Activated CD4-positive, alpha-beta T cell treated with anti-CD3 and anti-CD28 coated beads, Interleukin-2, amount 50 U/mL, for 48 hours (primary cell): ENCODE results near the gene BCL2L11.

Source experiments
- DNase-seq, 2 experiments: peaks; one replicate each; pipeline ENCODE4 v3.0.0-alpha.2; 2020

Gene BCL2L11

DNA sequence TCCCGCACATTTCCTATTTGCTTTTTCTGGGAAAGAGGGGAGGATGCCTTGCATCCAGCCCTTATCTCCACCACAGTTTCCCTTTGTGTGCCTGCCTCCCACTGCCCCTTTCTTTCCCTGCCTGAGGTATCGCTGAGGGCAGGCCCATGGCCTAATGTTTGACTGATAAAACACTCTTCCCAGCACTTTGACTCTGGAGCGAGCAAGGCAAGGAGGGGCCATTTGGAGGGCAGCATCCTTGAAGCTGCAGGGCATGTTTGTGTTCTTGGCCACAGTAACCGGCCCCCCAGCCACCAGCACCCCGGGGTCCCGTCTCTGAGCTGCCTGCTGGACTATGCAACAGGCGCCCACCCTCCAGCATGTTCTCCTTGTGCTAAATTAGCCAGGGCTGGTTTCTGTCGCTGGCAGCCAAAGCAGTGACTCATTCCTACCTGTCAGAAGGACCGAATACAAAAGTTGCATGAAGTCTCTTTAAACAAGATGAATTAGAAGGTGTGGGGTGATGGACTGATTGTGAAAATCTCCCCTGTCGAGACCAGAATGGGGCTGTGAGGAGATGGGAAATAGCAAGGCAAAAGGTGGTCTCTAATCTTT, 50.7 kb downstream of the BCL2L11 start:
- DNase-seq, result no peak

DNA sequence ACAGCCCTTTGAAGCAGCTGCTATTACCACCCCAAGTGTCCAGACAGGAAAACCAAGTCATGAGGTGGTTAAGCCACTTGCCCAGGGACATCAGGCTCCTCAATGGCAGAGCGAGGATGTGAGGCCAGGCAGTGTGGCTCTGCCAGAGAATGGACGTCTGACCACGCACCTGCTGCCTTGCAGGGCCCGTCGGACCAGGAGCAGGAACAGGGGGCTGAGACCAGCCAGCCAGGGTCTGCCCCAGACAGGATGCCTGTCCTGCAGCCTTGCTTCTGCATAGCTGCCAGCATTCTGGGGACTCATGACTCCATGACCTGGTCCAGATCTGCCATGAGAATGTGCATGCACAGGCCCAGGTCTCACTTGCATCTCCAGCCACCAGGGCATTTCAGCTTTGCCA, 52.0 kb downstream of the BCL2L11 start:
- DNase-seq, result no peak

DNA sequence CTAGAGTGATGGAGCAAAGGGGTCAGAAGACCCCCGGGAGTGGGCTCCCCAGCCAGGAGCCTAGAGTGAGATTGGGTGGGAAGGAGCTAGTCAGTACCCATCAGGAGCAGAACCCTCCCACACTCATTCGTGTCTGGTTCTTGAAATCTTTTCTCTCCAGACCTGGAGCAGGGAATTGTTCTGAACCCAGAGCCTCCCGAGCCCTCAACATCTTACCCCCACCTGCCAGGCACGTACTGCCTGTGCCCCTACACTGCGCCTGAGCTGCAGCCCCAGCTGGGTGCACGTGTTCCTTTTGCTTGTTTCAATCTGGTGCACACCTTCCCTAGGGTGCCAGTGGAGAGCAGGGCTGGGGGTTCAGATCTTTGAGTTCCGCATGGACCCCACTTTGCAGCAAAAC, 52.6 kb downstream of the BCL2L11 start:
- no peak for DNase-seq

DNA sequence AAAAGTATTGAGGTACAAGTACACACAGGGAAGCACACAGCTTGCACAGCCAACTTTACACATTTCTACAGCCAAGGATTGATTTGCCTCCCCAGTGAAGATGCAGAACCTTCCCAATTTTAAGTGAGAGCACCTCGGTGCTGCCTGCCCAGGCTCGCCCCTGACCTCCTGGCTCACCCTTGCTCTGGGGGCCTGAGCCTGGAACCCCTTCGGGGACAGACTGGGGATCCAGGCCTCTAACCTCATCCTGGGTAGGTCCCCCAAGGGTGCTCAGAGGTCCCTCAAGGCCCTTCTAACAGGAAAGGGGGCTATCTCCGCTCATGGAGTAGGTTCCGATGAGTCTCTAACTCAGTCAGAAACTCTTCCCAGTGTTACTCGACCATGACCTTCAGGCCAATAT, 53.1 kb downstream of the BCL2L11 start:
- DNase-seq, result no peak

DNA sequence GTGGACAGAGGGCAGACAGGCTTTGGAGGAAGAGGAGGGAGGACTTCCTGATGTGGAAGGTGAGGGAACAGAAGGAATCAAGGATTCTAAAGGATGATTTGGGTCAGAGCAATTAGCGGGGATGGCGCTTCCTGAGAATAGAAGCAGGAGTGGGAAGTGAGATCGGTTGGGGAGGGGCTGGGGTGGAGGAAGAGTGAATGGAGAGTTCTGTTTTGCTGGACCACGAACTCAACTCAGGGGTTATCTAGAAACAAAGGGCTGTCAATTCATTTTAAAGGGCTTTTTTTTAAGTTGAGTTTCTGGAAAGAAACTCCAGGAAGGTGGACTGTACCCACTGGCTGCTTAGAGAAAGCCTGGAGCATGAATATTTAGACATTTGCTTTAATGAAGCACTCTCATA, 54.9 kb downstream of the BCL2L11 start:
- no peak for DNase-seq

DNA sequence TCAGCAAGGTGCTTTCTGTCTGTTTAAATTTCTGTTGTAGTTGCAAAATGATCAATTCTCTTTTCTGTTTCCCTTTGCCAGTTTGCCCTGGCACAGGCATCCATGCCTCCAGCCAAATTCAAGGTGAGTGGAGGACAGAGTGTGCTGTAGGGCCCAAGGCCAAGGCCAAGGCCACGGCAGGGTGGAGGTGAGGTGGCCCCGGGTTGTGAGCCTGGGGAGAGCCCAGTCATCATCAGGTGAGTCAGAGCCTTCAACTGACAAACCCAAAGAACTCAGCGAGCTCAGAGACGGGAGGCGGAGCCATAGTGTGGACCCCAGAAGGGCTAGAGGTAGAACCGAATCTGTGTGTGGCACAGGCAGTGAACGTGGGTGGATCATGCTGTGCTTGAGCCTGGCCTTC, 55.7 kb downstream of the BCL2L11 start:
- no peak for DNase-seq

DNA sequence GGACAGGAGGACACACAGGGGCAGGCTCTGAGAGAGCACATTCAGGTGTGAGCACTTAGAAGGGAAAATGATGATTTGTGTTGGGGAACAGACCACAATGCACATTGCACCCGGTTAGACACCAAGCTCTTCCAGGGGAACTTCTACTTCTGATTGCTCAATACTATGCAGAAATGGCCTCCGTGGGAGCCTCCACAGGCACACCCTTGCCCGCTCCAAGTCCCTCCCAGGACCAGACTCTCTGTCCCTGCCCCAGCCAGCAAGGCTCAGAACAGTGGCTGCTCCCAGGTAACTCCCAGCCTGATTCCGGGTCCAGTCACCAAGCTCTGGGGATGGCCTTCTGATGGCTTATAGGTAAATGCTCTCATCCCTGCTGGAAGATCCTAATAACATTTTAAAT, 56.2 kb downstream of the BCL2L11 start:
- DNase-seq, result no peak

DNA sequence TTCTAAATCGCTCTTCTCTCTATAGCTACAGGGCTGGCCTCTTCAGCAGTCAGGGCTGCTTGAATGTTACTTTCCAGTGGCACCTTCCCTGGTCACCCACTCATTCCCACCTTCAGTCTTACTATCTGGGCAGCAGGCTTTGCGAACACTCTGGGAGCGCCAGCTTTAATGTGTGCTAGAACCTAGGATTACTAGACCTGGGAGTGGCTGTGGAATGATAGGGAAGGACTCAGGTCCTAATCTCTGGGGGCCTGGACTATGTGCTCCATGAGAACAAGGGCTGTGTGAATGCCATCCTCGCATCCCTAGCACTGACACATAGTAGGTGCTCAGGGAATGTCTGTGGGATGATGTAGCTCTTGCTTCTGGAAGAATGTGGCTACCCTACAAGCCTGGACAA, 57.6 kb downstream of the BCL2L11 start:
- no peak for DNase-seq

DNA sequence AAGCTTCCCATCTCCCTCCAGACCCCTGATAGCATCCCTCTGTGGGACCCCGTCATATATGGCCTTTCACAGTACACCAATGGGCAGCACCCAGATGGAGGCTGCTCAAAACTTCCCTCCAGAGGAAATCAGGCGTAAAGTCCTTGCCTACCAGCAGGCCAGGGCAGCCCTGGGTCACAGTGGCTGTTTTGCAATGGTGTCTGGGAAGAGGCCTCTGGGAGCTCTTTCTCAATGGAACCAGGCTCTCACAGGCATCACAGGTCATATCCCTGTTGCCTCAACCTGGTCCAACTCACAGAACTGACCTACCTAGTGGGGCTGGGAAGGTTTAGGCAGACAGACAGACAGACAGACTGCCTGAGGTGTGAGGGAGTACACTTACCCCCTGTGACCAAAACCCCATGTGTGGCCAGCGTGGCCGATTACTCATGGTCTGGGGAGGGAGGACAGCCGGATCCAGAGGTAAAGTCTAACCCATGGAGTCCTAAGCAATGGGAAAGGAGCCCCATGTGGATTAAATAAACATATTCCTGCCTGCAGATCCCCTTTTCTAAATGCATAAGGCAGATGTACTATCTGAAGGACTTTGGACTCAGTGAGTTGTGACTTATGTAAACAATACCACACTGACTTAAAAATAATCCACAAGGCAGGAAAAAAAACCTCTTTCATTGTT, 58.2 kb downstream of the BCL2L11 start:
- no peak for DNase-seq

DNA sequence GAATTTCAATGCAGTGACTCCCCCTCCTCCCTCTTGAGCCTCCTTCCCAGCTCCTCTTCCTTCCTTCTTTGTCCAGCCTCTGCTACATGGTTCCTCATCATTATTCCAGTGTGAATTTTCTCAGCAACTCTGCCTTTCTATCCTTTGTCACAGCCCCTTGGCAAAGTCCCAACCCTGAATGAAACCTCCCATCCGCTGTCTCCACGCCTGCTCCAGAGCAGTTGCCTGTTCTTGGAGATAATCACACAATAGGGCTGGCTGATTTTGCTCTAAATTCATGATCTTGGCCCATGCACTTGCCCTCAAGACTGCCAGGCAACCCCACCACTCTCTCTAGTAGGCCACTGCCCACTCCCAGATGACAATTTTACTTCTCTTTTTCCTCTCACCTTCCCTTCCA, 61.4 kb downstream of the BCL2L11 start:
- DNase-seq, result no peak

DNA sequence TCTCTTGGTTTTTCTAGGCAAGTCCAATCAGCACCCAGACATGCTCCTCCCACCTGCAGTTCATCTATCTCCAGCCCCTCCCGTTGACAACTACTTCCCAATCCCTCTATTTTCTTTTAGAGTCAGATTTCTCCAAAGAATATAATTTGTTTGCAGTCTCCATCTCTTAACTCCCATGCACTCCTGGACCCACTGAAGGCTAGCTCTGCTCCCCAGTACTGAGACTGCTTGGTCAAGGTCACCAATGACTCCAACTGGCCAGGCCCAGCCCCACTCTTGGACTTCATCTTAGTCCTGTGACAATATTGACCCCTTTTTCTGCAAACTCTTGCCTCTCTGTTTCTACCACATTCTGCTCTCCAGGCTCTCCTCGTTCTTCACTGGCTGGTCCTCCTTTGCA, 62.0 kb downstream of the BCL2L11 start:
- DNase-seq, result no peak

DNA sequence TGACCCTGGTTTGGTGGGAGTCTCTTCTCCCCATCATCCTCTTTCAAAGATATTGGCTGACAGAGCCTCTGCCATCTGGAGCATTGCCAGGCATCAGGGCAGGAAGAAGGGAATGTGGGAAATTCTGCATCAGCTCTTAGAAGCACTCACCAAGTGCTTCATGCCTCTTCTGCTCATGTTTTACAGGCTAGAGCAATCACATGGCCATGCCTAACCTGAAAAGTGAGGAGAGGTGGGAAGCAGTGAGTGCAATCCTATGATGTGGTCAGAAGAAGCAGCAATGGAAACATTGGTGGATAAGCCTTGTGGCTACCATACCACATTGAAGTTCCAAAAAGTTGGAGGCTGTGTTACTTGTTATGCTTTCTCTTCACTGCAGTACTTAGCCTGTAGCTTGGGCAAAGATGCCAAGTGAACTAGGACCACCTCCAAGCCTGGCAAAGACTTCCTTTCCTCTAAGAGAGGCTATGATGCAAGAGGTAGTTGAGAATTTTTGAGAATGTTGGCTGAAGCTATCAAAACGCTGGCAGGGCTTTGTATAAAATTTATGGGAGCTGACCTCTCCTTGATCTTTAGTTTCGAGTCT, 64.1 kb downstream of the BCL2L11 start:
- no peak for DNase-seq

DNA sequence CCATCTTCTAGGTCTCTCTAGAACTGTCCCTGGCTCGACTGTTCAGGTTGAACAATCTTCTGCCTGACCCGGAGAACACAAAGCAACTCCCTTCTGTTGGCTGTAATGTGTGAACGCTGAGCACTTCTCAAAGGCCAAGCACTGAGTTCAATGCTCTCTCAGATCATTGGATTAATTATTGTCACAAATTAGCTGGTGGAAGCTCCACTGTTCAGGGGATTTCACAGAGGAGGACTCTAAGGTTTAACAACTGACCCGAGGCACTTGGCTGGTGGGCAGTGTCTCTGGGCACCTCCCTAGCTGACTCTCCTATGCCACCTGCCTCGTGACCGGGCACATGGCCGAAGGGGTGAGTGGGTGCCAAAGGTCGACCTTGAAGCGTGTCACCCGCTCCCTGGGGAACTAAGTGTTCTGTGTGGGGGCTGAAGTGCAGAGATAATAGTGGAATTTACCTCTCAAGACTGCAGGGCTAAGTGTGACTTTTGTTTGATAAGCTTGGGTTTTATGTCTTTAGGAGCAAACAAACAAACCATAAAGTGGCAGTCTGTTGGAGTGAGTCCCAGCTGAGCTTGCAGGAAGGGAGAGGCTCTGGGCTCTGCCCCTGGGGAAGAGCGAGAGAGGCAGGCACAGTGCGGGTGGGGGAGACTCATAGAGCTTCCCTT, 64.8 kb downstream of the BCL2L11 start:
- no peak for DNase-seq

DNA sequence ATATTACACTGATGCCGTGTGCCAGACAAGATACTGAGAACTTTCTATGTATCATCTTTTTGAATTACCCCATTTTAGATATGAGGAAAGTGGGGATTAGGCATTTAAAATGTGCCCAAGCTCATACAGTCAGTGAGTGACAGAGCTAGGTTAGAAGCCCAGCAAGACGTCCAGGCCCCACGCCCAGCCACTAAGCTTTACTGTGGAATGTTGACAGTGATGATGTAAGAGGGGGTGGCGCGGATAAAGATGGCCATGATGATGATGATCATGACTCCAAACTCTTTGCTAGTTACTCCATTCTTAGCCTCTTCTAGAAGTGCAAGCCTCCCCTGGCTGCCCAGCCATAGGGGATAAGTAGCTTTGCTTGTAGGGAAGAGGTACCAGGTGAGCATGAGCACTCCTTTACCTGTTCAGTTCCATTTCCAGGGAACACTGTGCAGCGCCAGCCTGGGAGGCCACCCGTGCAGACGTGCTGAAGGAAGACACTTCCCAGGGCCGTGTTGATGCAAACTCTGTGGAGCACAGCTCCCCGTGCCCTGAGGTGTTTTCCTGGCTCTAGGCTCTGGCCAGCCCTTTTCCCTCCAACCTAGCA, 65.5 kb downstream of the BCL2L11 start:
- DNase-seq, result no peak

DNA sequence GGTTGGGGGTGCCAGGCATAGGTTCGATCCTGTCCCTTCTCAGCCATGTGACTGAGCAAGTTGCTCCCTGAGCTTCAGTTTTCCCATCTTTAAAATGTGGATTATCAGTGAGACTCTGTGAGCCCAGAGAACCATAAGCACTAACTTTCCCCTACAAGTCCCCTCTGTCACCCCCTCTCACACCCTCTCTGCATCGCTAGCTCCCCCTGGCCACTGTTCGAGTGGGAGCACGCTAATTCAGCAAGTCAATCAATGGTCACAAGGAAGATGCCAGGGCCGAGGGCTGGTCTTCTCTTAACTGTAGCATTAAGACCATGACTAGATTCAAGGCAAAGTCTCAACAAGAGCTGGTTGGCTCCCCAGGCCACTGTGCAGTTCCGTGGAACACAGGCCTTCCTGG, 66.2 kb downstream of the BCL2L11 start:
- no peak for DNase-seq

DNA sequence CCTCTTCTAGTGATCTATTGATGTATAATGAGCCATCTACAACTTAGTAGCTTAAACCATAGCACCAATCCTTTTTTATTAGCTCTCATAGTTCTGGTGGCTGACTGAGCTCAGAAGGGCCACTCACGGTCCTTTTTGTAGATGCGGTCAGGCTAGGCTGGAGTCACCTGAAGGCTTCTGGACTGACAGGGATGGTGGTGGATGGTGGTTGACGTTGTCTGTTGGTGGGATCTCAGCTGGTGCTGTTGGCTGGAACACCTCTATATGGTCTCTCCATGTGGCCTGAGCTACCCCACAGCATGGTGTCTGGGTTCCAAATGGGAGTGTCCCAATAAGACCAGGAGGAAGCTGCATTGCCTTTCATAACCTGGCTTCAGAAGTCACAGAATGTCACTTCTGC, 68.0 kb downstream of the BCL2L11 start:
- DNase-seq, result no peak

DNA sequence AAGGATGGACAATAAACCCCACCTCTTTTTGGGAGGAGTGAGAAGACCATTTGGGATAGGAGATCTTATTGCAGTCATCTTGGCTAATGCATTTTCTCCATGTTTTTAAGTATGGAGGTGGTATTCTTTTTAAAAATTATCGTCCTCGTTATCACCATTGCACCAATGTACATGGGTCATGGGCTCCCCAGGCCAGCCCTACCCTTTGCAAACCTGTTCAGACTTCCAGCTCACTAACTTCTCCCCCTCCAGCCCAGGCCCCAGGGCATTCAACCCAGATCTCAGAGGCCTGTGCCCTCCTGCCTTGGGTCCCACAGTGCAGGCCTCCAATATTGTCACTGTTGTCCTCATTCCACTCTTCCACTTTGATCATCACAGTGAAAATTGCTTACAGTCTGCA, 68.4 kb downstream of the BCL2L11 start:
- DNase-seq, result no peak

DNA sequence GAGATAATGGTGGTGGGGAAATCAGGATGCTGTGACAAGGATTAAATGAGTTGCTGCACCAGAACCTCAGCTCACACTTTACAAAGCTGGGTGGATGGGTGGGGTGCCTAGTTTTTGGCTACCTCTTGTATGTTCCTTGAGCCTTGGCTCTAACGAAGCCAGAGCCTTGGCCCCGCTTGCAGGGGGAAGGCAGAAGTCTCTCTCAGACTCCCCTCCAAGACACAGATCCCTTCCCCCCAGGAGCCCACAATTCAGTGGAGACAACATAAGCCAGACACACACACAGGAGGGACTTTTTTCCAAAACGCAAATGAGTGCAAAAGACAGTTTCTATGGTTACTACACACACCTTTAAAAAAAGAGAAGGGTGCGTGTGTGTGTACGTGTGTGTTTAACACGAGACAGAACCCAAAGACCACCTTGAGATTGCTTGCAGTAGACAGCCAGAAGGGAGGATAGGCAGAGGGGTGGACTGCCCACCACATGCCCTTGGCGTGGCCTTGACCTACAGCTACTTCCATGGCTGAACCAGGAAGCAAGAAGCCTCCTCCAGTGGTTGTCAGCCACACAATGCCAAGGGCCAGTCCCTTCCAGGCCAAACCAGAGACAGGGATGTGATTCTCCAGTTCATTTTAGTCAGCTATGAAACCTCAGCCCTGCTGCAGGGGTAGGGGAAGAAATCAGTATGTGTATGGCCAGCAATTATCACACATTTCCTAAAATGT, 70.3 kb downstream of the BCL2L11 start:
- DNase-seq, result no peak

DNA sequence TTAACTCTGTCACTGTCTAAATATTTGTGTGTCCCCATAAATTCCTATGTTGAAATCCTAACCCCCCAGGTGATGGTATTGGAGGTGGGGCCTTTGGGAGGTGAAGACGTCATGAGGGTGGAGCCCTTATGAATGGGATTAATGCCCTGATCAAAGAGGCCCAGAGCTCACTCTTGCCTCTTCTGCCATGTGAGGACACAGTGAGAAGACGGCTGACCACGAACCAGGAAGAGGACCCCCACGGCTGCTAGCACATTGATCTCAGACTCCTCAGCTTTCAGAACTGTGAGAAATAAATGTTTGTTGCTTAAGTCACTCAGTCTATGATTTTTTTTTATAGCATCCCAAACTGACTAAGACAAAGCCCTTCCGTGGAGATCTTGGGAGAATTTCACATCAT, 71.2 kb downstream of the BCL2L11 start:
- no peak for DNase-seq

DNA sequence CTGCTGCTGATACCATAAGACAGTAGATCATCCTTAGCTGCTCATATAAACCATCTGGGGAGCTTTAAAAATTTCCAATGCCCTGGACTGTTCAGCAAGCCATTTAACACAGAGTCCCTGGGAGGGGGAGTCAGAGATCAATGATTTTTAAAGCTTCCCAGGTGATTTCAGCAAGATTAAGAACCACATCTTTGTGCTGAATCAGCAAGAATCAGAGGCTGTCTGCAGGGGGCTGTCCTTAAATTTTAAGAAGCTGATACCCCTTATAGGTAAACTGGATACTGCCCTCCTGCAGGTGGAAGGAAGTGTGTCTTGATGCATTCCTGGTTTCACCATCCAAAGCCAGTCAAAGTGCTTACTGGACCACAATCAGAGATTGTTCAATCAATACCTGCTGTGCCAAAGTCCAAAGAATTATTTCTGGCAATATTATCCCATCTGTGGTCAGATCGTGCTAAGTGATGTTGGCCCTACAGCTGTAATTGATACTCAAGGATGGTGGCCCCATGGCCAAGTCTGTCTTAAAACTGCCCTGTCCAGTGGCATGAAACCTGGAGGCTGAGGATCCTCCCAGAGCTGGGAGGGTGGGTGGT, 72.2 kb downstream of the BCL2L11 start:
- no peak for DNase-seq

DNA sequence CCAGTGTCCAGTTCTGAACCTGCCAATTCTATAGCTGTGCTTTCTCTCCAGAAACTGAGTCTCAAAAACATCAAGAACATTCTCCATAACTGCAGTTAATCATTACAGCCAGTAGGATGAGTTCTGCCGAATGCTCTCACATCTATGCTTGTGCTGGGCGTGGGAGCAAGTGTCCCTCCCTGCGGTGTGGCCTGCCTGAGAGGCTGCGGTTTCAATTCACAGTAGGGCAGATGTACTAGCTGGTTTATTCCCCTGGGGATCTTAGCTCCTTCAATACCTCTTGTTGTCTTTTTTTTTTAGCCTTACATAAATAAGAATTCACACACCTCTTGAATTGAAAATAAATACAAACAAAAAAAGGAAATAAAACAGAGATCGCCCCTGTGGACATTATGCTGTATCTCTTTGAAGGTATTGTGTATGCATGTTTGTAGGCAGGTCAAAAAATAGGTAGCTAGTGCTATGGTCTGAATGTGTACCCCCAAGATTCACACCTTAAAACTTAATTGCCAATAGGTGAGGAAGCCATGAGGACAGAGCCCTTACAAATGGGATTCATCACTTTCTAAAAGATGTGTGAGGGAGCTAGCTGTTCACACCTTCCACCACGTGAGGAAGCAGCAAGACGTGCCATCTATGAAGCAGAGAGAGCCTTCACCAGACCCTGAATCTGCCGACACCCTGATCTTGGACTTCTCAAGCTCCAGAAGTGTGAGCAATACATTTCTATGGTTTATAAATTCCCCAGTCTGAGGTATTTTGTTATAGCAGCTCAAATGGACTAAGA, 74.3 kb downstream of the BCL2L11 start:
- no peak for DNase-seq

DNA sequence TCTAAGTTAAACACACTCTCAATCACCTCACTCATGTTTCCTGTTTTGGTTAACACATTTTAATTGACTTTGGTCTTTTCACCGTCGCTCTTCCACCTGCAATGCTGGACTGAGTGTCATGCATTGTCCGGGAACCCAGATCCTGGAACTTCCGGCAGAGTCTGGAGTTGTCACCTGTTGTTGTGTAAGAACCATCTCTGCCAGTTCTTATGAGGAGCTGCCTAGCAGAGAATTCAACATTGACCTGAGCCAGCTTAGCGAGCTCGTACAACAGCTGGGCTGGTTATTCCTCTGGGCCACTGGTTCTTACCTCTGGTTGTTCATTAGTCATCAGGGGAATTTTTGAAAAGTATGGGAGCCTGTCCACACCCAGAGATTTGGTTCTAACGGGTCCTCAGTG, 75.7 kb downstream of the BCL2L11 start:
- DNase-seq, result no peak
